ENCODE measurements around the gene PTPN6.

DNA sequence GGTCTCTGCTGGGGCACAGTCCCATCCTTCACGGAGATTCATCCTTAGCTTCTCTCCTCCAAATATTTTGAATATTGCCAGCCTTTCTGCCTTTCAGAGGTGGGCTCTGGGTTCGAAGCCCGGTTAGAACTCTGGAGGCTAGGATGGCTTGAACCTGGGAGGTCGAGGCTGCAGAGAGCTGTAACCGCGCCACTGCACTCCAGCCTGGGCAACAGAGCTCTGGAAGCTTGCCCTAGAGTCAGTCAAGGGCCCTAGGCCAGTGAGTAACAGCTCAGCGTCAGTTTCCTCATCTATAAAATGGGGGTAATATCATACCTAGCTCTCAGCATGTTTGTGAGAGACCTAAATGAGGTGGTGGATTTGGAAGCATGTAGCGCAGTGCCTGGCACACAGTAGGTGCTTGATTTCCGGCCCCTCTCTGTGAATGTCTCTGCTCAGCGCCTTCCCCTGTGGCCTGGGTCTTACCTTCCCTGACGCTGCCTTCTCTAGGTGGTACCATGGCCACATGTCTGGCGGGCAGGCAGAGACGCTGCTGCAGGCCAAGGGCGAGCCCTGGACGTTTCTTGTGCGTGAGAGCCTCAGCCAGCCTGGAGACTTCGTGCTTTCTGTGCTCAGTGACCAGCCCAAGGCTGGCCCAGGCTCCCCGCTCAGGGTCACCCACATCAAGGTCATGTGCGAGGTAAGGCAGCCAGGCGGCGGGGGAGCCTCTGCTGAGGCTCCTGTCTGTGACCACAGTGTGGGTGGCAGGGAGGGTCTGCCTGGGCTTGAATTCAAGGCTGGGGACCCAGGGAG, 3.4 kb downstream of the PTPN6 start:
- TF ChIP-seq, protein P1, sequence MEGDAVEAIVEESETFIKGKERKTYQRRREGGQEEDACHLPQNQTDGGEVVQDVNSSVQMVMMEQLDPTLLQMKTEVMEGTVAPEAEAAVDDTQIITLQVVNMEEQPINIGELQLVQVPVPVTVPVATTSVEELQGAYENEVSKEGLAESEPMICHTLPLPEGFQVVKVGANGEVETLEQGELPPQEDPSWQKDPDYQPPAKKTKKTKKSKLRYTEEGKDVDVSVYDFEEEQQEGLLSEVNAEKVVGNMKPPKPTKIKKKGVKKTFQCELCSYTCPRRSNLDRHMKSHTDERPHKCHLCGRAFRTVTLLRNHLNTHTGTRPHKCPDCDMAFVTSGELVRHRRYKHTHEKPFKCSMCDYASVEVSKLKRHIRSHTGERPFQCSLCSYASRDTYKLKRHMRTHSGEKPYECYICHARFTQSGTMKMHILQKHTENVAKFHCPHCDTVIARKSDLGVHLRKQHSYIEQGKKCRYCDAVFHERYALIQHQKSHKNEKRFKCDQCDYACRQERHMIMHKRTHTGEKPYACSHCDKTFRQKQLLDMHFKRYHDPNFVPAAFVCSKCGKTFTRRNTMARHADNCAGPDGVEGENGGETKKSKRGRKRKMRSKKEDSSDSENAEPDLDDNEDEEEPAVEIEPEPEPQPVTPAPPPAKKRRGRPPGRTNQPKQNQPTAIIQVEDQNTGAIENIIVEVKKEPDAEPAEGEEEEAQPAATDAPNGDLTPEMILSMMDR (IDR thresholded peaks at IDR 0.05; ENCODE audit: low read depth, low read length, poor library complexity, severe bottlenecking) = no peak
- TF ChIP-seq EZH2phosphoT487 (IDR thresholded peaks at IDR 0.05; ENCODE audit: borderline replicate concordance, low read length) = no peak

Measured in DOHH2 (cell line).